ENCODE results near the gene EEFSEC.

EEFSEC gene

GRCh38 chr3:128247666-128248409, 94.6 kb downstream of the EEFSEC start:
- DNase-seq: no peak

GRCh38 chr3:128252083-128252482, 98.8 kb downstream of the EEFSEC start:
- no peak for DNase-seq

GRCh38 chr3:128253150-128253549, 99.9 kb downstream of the EEFSEC start:
- no peak for DNase-seq

- no peak for DNase-seq
Observed at GRCh38 chr3:128254066-128254590, 100.8 kb downstream of the EEFSEC start.

- no peak for DNase-seq
Observed at GRCh38 chr3:128254967-128255366, 101.7 kb downstream of the EEFSEC start.

GRCh38 chr3:128256131-128256530, 102.8 kb downstream of the EEFSEC start:
- no peak for DNase-seq

- DNase-seq: no peak
Observed at GRCh38 chr3:128257632-128258031, 104.4 kb downstream of the EEFSEC start.

- no peak for DNase-seq
Observed at GRCh38 chr3:128260275-128260674, 107.0 kb downstream of the EEFSEC start.

GRCh38 chr3:128262457-128262856, 109.2 kb downstream of the EEFSEC start:
- no peak for DNase-seq

GRCh38 chr3:128263118-128263517, 109.8 kb downstream of the EEFSEC start:
- no peak for DNase-seq

GRCh38 chr3:128263946-128264345, 110.7 kb downstream of the EEFSEC start:
- DNase-seq: no peak

- DNase-seq: no peak
Observed at GRCh38 chr3:128266453-128266852, 113.2 kb downstream of the EEFSEC start.

GRCh38 chr3:128267541-128267940, 114.3 kb downstream of the EEFSEC start:
- no peak for DNase-seq

- DNase-seq: no peak
Observed at GRCh38 chr3:128269006-128269775, 115.9 kb downstream of the EEFSEC start.

GRCh38 chr3:128269796-128270195, 116.5 kb downstream of the EEFSEC start:
- DNase-seq: no peak

GRCh38 chr3:128270559-128271492, 117.5 kb downstream of the EEFSEC start:
- no peak for DNase-seq

GRCh38 chr3:128271536-128272332, 118.5 kb downstream of the EEFSEC start:
- DNase-seq: no peak

- DNase-seq: no peak
Observed at GRCh38 chr3:128273109-128273840, 120.0 kb downstream of the EEFSEC start.

GRCh38 chr3:128273841-128274573, 120.7 kb downstream of the EEFSEC start:
- no peak for DNase-seq

- no peak for DNase-seq
Observed at GRCh38 chr3:128274837-128275236, 121.6 kb downstream of the EEFSEC start.
